Dermis blood vessel endothelial cell (primary cell): ENCODE results near the gene ARHGEF19. TPM values are rescaled to one million over a fixed set of nuclear protein-coding genes. Genes with fewer than 3 reads are reported as not detected.
"Not testable (repeated sequence)": the region's sequence is repeated elsewhere in the genome, so short reads cannot be mapped to it uniquely, and the experiment has no call there.

Experiments used
- DNase-seq: peaks from one replicate; pipeline ENCODE4 v3.0.0; 2010
- total RNA-seq: library from RNA; depleted of rRNA; stranded (reverse); fragments of >200 nt; gene quantifications from 2 replicates; pipeline ENCODE4 v1.2.3, GENCODE V29; 2014

ARHGEF19 gene
- total RNA-seq, 1 donor from 2014 or later: 2.7 TPM

DNA sequence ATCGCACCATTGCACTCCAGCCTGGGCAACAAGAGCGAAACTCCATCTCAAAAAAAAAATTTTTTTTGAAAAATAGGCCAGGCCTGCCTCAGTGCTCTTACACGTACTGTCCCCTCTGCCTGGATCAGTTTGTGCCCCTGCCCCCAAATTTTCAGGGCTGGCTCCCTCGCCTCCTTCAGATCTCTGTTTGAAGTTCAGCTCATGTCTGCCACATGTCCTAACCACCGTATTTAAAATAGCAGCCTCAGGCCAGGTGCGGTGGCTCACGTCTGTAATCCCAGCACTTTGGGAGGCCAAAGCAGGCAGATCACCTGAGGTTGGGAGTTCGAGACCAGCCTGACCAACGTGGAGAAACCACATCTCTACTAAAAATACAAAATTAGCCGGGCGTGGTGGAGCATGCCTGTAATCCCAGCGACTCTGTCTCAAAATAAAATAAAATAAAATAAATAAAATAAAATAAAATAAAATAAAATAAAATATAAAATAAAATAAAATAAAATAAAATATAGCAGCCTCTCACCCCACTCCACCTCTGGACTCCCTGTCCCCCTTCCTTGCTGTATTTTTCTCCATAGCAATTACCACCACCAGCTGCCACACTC is 48.7 kb downstream of the ARHGEF19 start:
- DNase-seq: not testable (repeated sequence)

DNA sequence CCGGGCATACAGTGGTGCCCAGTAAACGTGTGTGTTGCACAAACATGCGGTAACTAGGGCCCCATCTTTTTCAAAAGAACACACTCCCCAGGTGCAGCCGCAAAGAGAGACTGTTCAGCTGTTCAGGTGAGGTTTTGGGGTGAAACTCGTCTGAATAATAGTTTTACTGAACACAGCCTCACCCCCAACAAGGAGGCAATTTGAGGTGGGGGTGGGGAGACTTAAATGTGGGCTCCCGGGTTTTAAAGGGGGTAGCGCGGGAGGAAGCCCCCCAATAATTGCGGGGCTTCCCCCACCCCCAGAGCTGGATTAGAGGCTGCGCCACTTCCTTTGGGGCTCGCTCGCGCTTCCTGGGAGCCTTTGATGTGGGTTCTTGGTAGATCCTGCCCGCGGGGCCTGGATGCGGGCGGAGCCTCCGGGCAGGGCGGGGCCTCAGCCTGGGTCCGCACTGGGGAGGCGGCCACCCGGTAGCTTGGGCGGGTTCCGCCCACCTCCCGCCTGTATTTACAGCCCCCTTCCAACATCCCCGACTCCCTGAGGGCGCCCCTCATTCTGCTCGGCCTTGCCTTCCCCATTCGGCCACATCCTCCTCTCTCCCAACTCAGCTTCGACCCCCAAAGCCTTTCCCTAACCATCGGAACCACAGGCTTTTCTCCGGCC is 50.2 kb downstream of the ARHGEF19 start:
- DNase-seq: no peak

DNA sequence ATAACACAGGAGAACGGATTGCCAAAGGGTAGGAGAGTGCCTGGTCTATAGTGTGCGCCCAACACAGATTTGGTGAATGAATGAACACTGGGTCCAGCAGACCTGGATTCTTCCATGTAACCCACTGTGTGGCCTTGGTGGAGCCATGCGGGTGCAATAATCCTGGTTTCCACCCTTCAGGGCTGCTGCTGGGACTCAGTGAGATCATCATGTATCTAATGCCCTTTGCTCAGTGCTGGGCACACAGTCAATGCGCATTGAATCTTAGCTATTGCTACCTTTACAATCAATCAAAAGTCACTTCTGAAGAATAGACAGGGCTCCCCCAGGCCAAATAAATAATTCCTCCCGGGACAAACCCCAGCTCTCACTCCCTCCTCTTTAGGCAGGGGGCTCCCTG is 50.7 kb downstream of the ARHGEF19 start:
- DNase-seq: no peak

DNA sequence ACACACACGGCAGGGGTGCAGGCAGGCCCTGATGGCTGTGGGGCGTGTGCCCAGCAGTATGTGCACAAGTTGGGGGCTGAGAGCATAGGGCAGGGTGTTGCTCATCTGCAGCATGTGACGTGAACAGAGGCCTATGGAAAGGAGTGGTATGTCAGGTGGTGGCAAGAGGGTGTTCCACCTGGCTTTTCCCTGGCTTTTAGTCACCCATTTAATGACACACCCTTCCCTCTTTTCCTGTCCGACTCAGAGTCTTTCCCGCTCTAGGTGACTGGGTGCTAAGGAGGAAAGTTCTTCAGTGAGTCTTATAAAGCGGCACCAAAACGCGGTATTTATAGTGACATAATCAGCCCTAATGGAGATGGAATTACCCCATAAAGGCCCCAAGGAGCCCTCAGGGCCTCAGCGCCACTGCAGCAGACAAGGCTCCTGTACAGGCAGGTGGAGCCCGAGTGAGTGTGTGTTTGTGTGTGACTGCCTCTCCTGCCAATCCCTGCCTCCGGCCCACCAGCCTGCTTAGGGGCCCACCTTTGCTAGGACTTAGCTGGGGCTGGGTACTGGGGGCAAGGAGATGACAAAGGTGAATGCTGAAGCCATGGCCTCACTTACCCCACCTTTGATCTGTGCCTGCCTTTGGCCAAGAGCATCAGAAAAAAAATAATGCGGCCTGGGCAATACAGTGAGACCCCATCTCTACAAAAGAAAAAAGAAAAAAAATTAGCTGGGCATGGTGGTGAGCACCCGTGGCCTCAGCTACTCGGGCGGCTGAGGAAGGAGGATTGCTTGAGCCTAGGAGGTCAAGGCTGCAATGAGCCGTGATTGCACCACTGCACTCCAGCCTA is 53.2 kb downstream of the ARHGEF19 start:
- no peak for DNase-seq

DNA sequence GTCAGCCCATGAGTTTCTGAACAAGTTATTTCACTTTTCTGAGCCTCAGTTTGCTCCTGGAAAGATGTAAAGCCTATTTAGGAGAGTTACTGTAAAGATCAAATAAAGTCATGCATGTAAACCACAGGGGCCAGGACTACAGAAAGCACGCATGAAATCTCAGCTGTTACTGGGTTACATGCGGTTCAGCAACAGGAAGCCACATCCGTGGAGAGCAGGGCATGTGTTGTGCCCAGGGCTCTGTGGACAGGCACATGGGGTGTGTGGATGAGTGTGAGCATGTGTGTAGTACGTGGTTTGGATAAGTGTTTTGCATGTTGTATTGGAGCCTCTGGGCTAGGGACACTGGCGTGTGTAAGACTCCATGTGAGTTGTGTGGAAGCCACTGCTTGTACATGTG is 54.4 kb downstream of the ARHGEF19 start:
- no peak for DNase-seq

DNA sequence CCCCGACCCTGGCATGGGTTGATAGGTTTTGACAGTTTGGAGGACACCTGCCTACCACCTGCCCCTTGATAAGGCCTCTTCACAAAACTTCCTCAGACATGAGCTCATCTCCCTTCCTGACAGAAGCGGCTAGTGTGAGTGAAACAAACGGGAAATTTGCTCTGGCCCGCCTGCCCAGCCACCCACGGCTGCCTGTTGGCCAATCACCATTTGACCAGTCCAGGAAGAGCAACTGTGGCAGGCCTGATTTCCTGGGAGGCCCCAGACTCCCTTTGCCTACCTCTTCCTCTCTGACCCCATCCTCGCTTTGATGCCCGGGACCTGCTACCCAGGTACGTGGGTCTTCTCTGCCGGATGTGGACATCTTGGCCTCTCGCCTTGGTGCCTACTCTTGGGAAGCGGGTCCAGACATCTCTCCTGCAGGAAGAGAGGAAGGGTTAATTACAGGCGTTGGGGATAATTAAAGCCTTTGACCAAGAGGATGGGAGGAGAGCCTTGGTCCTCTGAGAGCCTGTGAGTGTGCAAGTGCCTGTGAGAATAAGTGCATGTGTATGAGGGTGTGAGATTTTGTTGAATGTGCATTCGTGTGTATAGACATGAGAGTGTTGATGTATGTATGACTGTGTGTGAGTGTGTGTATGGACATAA is 55.5 kb downstream of the ARHGEF19 start:
- DNase-seq: peak; percentile 69

DNA sequence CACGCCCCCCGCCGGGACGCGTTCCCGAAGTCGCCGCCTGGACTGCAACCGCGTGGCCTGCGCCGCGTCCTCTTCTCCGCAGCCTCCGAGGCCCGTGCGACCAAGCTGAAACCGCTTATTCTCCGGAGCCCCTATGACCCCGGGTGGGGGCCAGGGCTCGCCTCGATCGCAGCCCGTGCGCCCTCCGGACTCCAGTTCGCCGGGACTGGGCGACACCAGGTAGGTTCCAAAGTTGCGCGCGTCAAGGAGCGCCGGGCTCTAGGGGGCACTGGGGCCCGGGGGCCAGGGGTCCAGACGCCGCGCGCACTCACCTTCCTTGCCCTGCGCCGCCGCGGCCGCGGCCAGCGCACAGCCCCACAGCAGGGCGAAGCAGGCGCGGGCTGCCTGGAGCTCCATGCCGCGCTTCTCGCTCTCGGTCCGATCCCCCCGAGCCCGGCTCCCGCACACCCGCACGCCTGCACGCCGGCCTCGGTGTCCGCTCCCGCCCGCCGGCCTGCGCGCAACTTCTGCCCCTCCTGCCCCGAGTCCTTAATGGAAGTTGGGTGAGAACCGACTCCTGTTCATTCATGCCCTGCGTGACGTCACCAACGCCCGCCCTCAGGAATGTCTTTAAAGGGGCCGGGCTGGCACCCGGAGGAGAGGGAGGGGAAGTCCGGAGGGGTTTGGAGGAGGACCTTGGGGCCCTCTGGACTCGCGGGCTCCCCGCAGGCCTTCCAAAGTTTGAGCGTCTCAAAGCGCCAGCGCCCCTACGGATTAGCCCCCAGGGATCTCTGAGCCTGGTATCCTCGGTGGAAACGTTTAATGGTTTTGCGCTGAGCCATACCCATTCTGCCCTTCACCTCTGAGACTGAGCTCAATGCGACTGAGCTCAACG is 56.7 kb downstream of the ARHGEF19 start, which contains the start of gene EPHA2:
TSS of gene EPHA2 (minus strand) at position 533 of the 874 bp plus-strand sequence. CDS start at position 396, 137 bp downstream.
- peak; percentile 94 for DNase-seq

DNA sequence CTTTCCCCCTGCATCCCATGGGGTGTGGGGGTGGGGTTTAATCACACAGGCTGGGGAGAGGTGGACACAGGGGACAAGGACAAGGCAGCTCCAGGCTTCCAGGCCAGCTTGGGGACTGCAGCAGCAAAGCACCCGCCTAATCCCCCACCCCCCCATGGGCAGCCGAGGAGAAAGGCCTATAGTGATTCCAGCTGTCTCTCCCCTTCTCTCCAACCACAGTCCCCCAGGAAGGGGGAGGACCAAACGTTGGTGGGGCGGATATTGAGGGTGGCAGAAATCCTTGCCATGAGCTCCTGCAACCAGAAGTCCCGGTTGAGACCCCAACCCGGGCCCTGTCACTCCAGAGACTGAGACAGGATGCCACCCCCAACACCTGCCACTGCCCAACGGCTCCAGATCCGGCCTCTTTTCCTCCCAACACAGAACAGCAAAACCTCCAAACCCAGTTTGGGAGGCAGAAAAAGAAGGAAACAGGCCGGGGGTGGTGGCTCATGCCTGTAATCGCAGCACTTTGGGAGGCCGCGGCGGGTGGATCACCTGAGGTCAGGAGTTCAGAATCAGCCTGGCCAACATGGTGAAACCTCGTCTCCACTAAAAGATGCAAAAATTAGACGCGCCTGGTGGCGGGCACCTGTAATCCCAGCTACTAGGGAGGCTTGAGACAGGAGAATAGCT is 58.3 kb downstream of the ARHGEF19 start:
- peak; percentile 24 for DNase-seq

DNA sequence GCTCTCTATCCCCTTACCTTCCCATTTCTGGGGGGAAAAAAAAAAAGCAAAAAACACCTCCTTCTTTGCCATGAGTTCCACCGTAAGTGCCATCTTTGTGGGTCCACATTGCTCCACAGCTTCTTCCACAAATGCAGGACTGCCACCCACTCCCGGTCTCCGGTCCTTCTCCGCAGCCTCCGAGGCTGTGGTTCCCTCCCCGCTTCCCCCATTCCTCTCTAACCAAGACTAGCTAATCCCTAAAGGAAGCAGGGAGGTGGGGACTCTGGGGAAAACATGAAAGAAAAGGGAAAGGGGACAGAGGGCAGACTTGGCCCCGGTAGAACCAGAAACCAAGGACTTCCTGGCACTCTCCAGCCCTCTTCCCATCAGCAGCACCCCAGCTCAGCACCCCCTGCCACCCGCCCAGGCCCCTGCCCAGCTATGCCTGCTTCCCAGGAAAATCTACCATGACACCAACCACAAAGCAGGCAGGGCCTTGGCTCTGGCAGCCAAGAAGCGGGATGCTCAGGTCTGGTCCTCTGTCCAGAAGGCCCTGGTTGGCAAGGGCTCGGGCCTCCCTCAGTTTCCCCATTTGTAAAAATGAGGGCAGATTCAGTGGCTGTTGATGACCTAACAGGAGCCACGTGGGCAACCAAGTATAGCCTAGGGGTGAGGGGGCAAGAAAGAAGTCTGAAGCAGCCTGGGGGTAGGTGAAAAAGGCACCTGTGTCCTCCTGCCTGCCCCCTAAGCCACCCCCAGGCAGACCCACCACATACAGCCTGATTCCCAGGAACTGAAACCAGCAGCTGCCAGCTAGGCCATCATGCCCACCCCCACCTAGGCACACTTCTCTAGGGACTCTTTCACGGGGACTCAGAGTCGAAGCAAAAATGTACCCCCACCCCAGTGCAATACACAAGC is 59.1 kb downstream of the ARHGEF19 start:
- DNase-seq: peak; percentile 40

DNA sequence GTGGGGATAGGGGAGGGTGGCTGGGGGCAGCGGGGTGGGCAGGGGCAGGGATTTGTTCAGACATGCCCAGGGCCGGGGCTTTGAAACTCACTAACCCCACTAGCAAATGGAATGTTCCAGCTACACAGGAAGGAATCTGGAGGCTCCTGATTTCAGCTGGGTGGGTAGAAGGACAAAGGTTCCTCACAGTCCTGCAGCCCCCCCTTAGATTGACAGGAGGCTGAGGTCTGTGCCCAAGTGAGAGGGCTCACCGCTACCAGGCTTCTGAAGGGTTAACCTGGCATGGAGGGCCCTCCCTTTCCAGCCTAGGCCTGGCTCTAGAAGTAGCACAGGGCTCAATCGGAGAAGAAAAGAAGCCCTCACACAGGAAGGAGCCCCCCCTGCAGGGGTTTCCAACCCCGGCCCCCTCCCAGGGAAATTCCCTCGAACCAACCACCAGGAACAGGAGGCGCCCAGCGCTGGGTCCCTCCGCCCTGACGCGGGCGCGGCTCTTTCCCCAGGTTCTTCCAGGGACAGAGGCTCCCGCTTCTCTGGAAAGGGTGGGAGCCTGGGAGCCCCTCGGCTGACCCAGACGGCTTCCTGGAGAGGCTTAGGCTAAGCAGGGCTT is 59.9 kb downstream of the ARHGEF19 start:
- peak; percentile 79 for DNase-seq

DNA sequence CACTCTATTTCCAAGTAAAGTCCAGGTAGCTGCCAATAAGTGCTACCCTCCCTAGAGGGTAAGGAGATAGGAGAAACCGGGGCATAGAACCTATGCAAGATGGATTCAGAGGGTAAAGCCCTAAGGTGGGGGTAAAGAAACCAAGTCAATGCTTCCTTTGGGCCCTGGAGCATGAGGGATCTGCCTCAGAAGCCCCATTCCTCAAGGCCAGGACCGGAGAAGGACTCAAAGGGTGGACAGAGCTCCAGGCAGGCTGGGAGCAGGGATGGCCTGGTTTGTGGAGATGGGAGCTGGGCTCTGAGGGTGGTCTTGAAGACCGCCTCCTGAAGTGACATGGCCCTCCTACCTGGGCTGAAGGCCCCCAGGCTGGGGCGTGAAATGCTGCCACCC is 60.5 kb downstream of the ARHGEF19 start:
- peak; percentile 43 for DNase-seq

DNA sequence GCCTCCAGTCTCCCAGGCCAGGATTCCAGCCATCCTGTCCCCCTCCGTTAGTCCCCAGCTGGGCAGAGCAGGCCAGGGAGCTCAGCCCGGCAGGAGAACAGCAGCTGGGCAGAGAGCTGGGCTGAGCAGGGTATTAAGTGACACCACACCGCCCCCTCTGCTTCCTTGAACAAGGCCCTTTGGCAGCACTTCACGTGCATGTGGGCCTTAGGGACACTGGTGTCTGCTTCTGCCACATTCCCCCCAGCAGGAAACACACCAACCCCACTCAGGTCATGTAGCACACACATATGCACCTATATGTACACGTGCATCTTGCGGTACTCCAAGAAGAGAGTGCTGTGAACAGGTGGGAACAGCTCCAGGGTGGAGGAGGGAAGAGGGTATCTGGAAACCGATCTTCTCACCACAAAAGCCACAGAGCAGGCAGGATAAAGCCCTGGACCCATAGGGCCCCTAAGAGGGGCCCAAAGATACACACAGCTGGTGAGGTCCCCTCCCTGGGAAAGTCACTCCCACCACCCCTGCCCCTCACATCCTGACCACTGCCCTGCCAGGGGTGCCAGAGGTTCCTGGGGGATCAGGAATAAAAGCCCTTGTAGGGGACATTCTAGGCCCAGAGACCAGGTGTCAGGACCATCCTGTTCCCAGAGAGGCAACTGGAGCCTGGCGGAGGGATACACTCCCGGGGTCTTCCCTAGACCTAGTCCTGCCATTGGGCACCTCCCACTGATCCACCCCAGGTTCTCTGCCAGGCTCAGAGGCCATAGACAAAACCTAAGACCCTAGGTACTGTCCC is 61.1 kb downstream of the ARHGEF19 start:
- peak; percentile 77 for DNase-seq

DNA sequence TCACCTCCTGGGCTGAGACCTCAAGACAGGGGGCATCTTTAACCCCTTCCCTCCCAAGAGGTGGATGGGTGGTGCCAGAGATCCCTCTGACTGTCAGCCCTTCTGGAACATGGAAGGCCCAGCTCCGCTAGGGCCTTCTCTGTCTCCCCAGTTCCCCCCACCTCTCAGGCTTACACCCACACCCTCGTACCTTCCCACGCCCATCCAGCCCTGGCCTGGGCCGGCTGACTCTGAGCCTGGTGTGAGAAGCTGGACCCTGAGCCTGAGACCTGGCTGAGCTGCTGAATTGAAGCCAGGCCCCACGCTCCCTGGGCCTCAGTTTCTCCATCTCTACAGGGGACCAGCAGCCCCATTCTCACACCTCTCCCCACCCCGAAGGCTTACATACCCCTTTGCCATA is 61.9 kb downstream of the ARHGEF19 start:
- no peak for DNase-seq

DNA sequence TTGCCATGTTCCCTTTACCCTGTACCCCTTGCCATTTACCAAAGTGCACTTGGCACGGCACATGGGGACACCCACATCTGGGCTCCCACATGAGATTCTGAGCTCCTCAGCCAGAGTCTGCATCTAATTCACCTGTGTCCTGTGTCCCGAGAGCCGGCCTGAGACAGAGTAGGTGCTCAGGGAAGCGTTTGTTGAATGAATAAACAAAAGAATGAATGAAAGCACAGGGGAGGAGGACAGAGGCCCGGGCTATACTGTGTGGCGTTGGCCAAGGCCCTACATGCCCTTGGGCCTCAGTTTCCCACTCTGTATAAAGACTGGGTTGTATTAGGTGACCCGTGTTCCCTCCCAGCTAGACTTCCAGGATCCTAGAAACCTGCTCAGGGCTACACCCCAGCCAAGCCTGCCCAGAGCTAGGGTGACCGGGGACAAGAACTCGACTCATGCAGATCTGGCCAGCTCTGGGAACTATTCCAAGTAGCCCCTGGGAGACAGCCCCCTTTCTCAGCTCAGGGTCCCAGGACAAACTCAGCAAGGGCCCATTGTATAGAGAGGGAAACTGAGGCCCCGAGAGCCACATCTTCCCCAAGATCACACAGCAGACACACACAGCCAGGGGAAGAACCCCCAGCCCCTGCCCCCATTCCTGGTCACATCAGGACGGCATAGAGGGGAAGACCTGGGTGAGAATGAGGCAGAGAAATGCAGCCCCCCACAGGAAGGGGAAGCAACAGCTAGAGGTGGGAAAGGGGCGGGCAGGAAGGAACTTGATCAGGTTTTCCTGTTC is 62.6 kb downstream of the ARHGEF19 start:
- no peak for DNase-seq

DNA sequence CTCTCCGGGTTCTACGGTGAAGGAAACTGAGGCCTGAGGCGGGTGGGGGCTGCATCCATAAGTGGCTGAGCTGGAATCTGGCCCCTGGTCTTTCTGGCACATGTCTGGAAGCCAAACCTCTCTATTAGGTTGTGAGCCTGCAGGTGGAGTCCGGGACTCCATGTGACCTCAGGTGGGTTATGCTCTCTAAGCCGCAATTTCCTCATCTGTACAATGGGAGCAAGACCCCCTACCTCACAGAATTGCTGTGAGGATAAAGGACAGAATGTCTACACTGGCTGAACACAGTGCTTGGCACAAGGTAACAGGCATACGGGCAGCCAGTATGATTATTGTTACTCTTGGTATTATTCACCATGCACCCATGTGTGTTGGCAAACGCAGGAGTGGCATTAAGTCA is 63.3 kb downstream of the ARHGEF19 start:
- DNase-seq: no peak

DNA sequence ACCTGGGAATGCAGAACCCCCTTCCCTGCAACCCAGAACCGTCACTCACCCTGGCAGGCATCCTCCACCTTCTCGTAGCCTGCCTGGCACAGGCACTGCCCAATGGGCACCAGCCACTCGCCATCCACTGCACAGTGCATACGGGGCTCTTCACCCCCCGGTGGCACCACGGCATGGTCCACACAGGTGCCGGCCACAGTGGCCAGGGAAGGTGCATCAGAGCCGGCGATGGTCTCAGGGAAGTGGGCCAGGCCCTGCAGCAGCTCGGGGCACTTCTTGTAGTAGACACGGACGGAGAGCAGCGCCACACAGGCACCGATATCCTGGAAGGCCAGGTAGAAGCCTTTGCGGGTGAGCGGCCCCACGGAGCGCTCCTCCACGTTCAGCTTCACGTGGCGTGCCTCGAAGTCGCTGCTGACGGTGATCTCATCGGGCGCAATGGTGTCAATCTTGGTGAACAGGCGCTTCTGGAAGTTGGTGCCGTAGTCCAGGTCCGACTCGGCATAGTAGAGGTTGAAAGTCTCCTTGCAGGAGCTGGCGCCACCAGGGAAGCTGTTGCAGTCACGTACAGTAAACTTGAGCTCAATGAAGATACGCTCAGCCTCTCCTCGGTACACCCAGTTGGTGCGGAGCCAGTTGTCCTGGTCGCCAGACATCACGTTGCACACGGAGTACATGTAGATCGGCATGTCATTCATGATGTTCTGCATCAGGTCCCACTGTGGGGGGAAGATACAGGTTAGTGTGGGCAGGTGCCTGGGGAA is 63.9 kb downstream of the ARHGEF19 start:
- DNase-seq: no peak
